Measurements from ENCODE around the gene USP22.

USP22 gene

GRCh38 chr17:21044971-21045370 lies 2.2 kb upstream of the USP22 start:
- no peak for DNase-seq

GRCh38 chr17:21043296-21044232 lies 753 bp upstream of the USP22 start:
- DNase-seq: peak; percentile 77

GRCh38 chr17:21041741-21042457 lies 912 bp downstream of the USP22 start:
- DNase-seq: no peak

GRCh38 chr17:21039839-21040575 lies 2.8 kb downstream of the USP22 start:
- no peak for DNase-seq

- DNase-seq: no peak
Observed at GRCh38 chr17:21037117-21037803, 5.6 kb downstream of the USP22 start.

GRCh38 chr17:21036361-21036881 lies 6.4 kb downstream of the USP22 start:
- no peak for DNase-seq

- DNase-seq: no peak
Observed at GRCh38 chr17:21035406-21035805, 7.4 kb downstream of the USP22 start.

GRCh38 chr17:21034340-21035235 lies 8.2 kb downstream of the USP22 start:
- DNase-seq: no peak

GRCh38 chr17:21033350-21033749 lies 9.5 kb downstream of the USP22 start:
- no peak for DNase-seq

- no peak for DNase-seq
Observed at GRCh38 chr17:21031756-21032396, 10.9 kb downstream of the USP22 start.

GRCh38 chr17:21030375-21030774 lies 12.4 kb downstream of the USP22 start:
- no peak for DNase-seq

- no peak for DNase-seq
Observed at GRCh38 chr17:21029515-21029914, 13.3 kb downstream of the USP22 start.

- no peak for DNase-seq
Observed at GRCh38 chr17:21029036-21029435, 13.8 kb downstream of the USP22 start.

- no peak for DNase-seq
Observed at GRCh38 chr17:21028192-21028591, 14.6 kb downstream of the USP22 start.

GRCh38 chr17:21027031-21027430 lies 15.8 kb downstream of the USP22 start:
- DNase-seq: no peak

- DNase-seq: no peak
Observed at GRCh38 chr17:21025451-21025850, 17.4 kb downstream of the USP22 start.

GRCh38 chr17:21024024-21024423 lies 18.8 kb downstream of the USP22 start:
- no peak for DNase-seq

GRCh38 chr17:21021208-21021803 lies 21.5 kb downstream of the USP22 start:
- DNase-seq: no peak

GRCh38 chr17:21020622-21021021 lies 22.2 kb downstream of the USP22 start:
- no peak for DNase-seq

GRCh38 chr17:21019976-21020586 lies 22.7 kb downstream of the USP22 start:
- no peak for DNase-seq
